BJ (cell line): ENCODE measurements around the gene OR4E1. TPM values are rescaled to one million over a fixed set of nuclear protein-coding genes. Genes with fewer than 3 reads are reported as not detected.
"Not testable (repeated sequence)": the region's sequence is repeated elsewhere in the genome, so short reads cannot be mapped to it uniquely, and the experiment has no call there.

Source experiments
- CTCF ChIA-PET: fragments of 350-600 bp; formaldehyde crosslinking; extraction: SDS; loops from one replicate; lab custom pipeline; 2021; ENCODE audit warnings: antibody characterized with exemption, inconsistent platforms; lab: Yijun Ruan, JAX
- POLR2A ChIA-PET: fragments of 300-600 bp; sonication (Branson Sonifier 250); formaldehyde crosslinking; extraction: SDS; loops from one replicate; lab custom pipeline; 2021; ENCODE audit warnings: antibody characterized with exemption; lab: Charles Lee
- DNase-seq: peaks from one replicate; pipeline ENCODE4 v3.0.0-alpha.2; 2011; ENCODE audit warnings: low read depth
- H3K27me3 ChIP-seq: 2 replicates; pipeline ENCODE4 v1.6.0; 2011; ENCODE audit warnings: low read length; ENCODE audit not compliant: control insufficient read depth, insufficient read depth
- H3K36me3 ChIP-seq: 2 replicates; pipeline ENCODE4 v1.5.1; 2011; ENCODE audit warnings: low read length; ENCODE audit not compliant: control insufficient read depth, insufficient read depth
- H3K4me3 ChIP-seq: 2 replicates; pipeline ENCODE4 v1.5.1; 2011; ENCODE audit warnings: low read depth, mild to moderate bottlenecking, control low read depth, low read length
- CTCF ChIP-seq: IDR thresholded peaks from 2 replicates; pipeline ENCODE4 v1.5.1; 2011; ENCODE audit warnings: low read depth, mild to moderate bottlenecking, control low read depth, inconsistent platforms, low read length, moderate library complexity; ENCODE audit not compliant: insufficient read depth
- polyA plus RNA-seq: library from polyadenylated mRNA; depleted of rRNA; stranded (reverse); fragments of >200 nt; gene quantifications from 2 replicates; pipeline ENCODE4 v1.2.3, GENCODE V29; 2011; rRNA removed
- small RNA-seq: library from RNA; depleted of rRNA; stranded (forward); fragments of <200 nt; gene quantifications from one replicate; pipeline ENCODE3, GENCODE V24; 2012; ENCODE audit warnings: low replicate concordance, low read depth; ENCODE audit not compliant: insufficient read length

Gene OR4E1
- polyA plus RNA-seq, 1 experiment, result not detected

- no peaks in the 10 kb centered on the region for H3K27me3 ChIP-seq
- no peaks in the 10 kb centered on the region for H3K36me3 ChIP-seq
- ChIA-PET POLR2A (no interaction called here), CTCF (interaction anchor here (0.5 kb wide), 1 partner anchor 8 kb away, joined by 3 read pairs; no protein-coding TSS in a partner anchor)
- H3K4me3 ChIP-seq, result no peak within 1 kb of the TSS
- TF ChIP-seq CTCF, result no peak
- no peak for DNase-seq
Observed at GRCh38 chr14:21634840-21635239, 38.8 kb downstream of the OR4E1 start, which contains the start of gene OR10G2. TSS of gene OR10G2 (minus strand) at chr14:21634940. CDS start at chr14:21634842, 98 bp downstream.

- no peak for TF ChIP-seq CTCF
- no peak for DNase-seq
- no peak overlapping the region for H3K4me3 ChIP-seq
- no peaks in the 10 kb centered on the region for H3K36me3 ChIP-seq
- no peaks in the 10 kb centered on the region for H3K27me3 ChIP-seq
- POLR2A ChIA-PET, result no interaction called here
- CTCF ChIA-PET, result interaction anchor here (1.2 kb wide), 1 partner anchor 14 kb away, joined by 3 read pairs; no protein-coding TSS in a partner anchor
Observed at GRCh38 chr14:21631084-21631483, 42.5 kb downstream of the OR4E1 start.

GRCh38 chr14:21630503-21630902, 43.1 kb downstream of the OR4E1 start:
- POLR2A ChIA-PET, H3K36me3 ChIP-seq, H3K4me3 ChIP-seq, H3K27me3 ChIP-seq, DNase-seq: not testable (repeated sequence)
- CTCF ChIA-PET, result interaction anchor here (1.2 kb wide), 1 partner anchor 13 kb away, joined by 3 read pairs; no protein-coding TSS in a partner anchor

GRCh38 chr14:21626491-21627230, 47.0 kb downstream of the OR4E1 start:
- POLR2A ChIA-PET, result no interaction called here
- CTCF ChIA-PET, result no interaction called here
- H3K36me3 ChIP-seq, result no peaks in the 10 kb centered on the region
- H3K4me3 ChIP-seq, result no peak overlapping the region
- no peak for TF ChIP-seq CTCF
- no peak for DNase-seq
- H3K27me3 ChIP-seq, result no peaks in the 10 kb centered on the region

Small RNAs within 50 kb of the gene (small RNA-seq; reads per million reads assigned to genes)
- not detected for gene AC243972.3

Other genes starting within 250 kb of the OR4E1 start
- gene CHD8, start 217.7 kb downstream of the OR4E1 start, polyA plus RNA-seq, result 16.8 and 25.4 TPM in 2 replicates
- gene RAB2B, start 196.9 kb downstream of the OR4E1 start, polyA plus RNA-seq, result 20.3 and 29.9 TPM in 2 replicates
- 105 and 141 TPM in 2 replicates for gene TOX4, start 196.6 kb downstream of the OR4E1 start, polyA plus RNA-seq
- gene METTL3, start 162.5 kb downstream of the OR4E1 start, polyA plus RNA-seq, result 52.3 and 63.3 TPM in 2 replicates
- 4.0 and 7.2 TPM in 2 replicates for gene SALL2, start 147.5 kb downstream of the OR4E1 start, polyA plus RNA-seq
- not detected in 2 replicates for gene OR10G3, start 93.7 kb downstream of the OR4E1 start, polyA plus RNA-seq
- not detected in 2 replicates for gene OR10G2, start 38.9 kb downstream of the OR4E1 start, polyA plus RNA-seq
- not detected in 2 replicates for gene OR4E2, start 20.0 kb downstream of the OR4E1 start, polyA plus RNA-seq